Measurements from ENCODE around the gene ARL6IP1.

Gene ARL6IP1

DNA sequence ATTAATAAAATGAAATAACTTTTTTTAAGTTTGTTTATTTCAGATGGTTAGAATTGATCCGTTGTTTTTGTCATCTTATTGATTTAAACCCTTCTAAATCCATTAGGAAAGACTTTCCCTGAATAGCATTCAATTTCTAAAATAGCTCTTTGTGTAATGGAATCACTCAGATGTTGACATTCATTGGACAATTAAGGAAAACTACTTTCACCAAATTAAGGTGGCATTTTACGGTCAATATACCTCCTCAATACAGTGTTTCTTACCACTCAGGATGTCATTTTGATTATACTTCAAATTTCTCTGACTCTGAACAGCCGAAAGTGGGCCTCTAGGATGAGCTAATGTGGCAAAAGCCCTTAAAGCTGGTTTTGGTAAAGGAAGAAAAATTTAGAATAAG, 1.8 kb downstream of the ARL6IP1 start:
- DNase-seq (ENCODE audit: low read depth, low spot score) = no peak
- TF ChIP-seq, protein P1, sequence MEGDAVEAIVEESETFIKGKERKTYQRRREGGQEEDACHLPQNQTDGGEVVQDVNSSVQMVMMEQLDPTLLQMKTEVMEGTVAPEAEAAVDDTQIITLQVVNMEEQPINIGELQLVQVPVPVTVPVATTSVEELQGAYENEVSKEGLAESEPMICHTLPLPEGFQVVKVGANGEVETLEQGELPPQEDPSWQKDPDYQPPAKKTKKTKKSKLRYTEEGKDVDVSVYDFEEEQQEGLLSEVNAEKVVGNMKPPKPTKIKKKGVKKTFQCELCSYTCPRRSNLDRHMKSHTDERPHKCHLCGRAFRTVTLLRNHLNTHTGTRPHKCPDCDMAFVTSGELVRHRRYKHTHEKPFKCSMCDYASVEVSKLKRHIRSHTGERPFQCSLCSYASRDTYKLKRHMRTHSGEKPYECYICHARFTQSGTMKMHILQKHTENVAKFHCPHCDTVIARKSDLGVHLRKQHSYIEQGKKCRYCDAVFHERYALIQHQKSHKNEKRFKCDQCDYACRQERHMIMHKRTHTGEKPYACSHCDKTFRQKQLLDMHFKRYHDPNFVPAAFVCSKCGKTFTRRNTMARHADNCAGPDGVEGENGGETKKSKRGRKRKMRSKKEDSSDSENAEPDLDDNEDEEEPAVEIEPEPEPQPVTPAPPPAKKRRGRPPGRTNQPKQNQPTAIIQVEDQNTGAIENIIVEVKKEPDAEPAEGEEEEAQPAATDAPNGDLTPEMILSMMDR (IDR thresholded peaks at IDR 0.05; ENCODE audit: insufficient read depth, low read length, missing control alignments) = no peak
- peak overlapping the region; percentile 90 for H3K4me3 ChIP-seq (ENCODE audit: low read depth, low read length)
- ChIA-PET CTCF (interaction anchor here (0.7 to 7.5 kb wide), 3 partner anchors 14 to 170 kb away, joined by 3 to 43 read pairs (median 3); no protein-coding TSS in a partner anchor), POLR2A (interaction anchor here (4.6 kb wide), 1 partner anchor 10 kb away, joined by 99 read pairs; the partner anchor contains the start of gene RPS15A)

DNA sequence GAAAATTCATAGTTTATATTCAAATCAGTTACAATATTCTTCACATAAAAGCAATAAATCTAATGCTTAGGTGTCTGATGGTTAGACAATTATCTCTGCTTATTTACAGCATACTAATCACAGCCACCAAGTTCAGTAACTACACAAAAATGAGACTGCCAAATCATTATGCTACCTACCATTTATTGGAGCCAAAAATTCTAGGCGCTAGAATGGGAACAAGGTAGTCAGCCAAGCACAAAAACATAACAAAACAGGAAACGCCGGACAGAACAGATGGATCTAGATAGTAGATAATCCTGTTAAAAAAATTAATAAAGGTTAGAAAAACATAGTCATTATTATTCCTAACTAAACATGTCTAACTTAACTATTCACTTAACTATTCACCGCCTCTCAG, 3.6 kb downstream of the ARL6IP1 start:
- POLR2A ChIA-PET = no interaction called here
- TF ChIP-seq, protein P1 (IDR thresholded peaks at IDR 0.05; ENCODE audit: insufficient read depth, low read length, missing control alignments) = no peak
- DNase-seq (ENCODE audit: low read depth, low spot score) = no peak
- CTCF ChIA-PET = interaction anchor here (0.5 to 7.5 kb wide), 2 partner anchors 172 to 324 kb away, joined by 4 to 43 read pairs; no protein-coding TSS in a partner anchor
- H3K4me3 ChIP-seq (ENCODE audit: low read depth, low read length) = no peak overlapping the region

DNA sequence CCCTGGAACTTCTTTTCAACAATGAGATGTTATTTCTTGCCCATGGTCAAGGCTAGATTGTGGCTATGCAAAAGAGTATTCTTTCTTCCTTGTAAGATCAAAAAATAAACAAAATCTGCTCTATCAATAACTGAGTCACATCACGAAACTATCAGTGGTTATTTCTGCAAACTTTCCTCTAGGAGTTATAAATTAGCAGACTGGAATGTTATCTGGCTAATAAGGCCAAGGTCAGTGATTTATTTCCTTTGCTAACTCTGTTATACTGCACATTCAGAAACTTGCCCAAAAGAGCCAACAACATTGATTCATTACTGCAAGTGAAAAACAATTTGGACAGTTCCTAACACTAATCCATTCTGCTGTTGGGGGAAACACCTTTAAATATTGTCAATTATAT, 5.0 kb downstream of the ARL6IP1 start:
- ChIA-PET CTCF (interaction anchor here (11.2 kb wide), 1 partner anchor 7 kb away, joined by 90 read pairs; the partner anchor contains the start of gene ARL6IP1), POLR2A (no interaction called here)
- H3K4me3 ChIP-seq (ENCODE audit: low read depth, low read length) = no peak overlapping the region
- TF ChIP-seq, protein P1 (IDR thresholded peaks at IDR 0.05; ENCODE audit: insufficient read depth, low read length, missing control alignments) = no peak
- DNase-seq (ENCODE audit: low read depth, low spot score) = no peak

DNA sequence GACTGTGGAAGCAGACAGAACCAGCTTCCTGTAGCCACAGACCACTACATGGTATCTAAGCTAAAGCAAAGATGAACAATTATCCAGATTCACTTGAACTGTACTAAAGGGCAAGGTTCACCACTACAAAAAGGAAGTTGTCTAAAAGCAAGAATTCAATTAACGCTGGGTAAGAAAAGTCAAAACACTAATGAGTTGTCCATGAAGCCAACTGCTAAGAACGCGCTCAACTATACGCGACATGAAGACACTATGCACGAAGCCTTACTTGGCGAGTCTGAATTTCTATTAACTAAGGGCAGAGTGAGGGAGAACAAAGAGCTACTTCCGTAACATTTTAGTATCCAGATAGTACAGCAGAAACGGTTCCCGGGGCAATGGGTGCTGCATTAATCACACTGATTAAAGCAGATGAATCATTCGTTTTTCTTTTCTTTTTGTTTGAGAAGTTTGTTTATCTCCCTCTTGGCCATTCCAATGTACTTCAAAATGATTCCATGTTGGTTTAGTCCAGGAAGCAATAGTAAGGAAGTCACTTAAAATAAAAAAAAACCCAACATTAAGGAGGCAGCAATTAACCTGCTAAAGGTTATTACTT, 8.4 kb downstream of the ARL6IP1 start:
- POLR2A ChIA-PET = interaction anchor here (8.7 kb wide), 1 partner anchor 7 kb away, joined by 99 read pairs; the partner anchor contains the start of gene ARL6IP1

DNA sequence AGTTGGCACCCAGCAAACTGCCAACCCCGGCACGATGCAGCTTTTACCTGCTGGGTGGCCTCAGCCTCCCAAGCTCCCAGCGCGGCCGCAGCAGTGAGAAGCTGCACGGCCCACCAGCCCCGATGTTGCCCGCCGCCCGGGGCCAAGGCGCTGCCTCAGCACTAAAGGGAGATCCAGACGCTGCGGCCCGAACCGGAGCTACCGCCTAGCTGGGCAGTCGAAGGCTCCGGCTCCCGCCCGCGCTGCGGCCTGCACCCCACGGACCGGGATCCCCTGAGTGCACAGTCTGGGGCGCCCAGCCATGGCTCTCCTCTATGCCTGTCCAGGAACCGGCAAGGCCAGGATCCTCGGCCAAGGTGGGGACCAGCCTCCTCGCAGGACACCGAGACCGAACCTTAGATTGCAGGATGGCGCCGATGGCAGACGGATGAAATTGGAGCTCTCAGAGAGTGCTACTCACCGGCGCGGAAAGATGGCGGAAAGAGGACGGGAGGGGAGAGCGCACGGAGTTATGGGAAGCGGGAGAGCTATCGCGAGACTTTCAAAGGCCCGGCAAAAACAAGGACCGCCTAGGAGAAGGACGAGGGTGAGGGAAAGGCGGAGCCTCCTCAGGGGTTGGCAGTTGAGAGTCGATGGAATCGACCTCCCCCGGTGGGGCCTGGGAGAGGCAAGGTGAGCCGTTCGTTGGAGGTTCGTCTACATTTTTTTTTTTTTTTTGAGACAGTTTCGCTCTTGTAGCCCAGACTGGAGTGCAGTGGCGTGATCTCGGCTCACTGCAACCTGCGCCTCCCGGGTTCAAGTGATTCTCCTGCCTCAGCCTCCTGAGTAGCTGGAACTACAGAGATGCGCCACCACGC, 11.3 kb downstream of the ARL6IP1 start, which contains the start of gene RPS15A:
Gene RPS15A (minus strand): TSS at position 485 of the 857 bp plus-strand sequence. CDS start 1,221 bp downstream, outside the sequence.
- TF ChIP-seq, protein P1 (IDR thresholded peaks at IDR 0.05; ENCODE audit: insufficient read depth, low read length, missing control alignments) = no peak
- POLR2A ChIA-PET = interaction anchor here (0.7 to 8.7 kb wide), 2 partner anchors 10 to 16 kb away, joined by 3 to 99 read pairs; partner anchors contain the start of gene ARL6IP1
- DNase-seq (ENCODE audit: low read depth, low spot score) = peak; percentile 81
- peak within 1 kb of the TSS; percentile 97 for H3K4me3 ChIP-seq (ENCODE audit: low read depth, low read length)
- CTCF ChIA-PET = interaction anchor here (0.9 to 11.2 kb wide), 2 partner anchors 13 to 178 kb away, joined by 3 to 90 read pairs; partner anchors contain the start of gene ARL6IP1

More for the DNA sequence above, 8.4 kb downstream of the ARL6IP1 start:
- H3K4me3 ChIP-seq (ENCODE audit: low read depth, low read length) = no peak overlapping the region
- TF ChIP-seq, protein P1 (IDR thresholded peaks at IDR 0.05; ENCODE audit: insufficient read depth, low read length, missing control alignments) = no peak
- CTCF ChIA-PET = interaction anchor here (11.2 kb wide), 1 partner anchor 10 kb away, joined by 90 read pairs; the partner anchor contains the start of gene ARL6IP1
- no peak for DNase-seq (ENCODE audit: low read depth, low spot score)

Data from AG04449 (cell line).